K562 (cell line): ENCODE data around the gene ABCA3. TPM values are rescaled to one million over a fixed set of nuclear protein-coding genes. Genes with fewer than 3 reads are reported as not detected.

Experiments
- BACH1 ChIP-seq: fragments of 200-800 bp; sonication (Bioruptor generic); IDR thresholded peaks from 2 replicates; pipeline ENCODE4 v1.6.1; 2016; ENCODE audit warnings: missing genetic modification characterization, missing compliant biosample characterization
- CBFA2T3 ChIP-seq: fragments of 450-650 bp; IDR thresholded peaks from 2 replicates; pipeline ENCODE4 v1.6.1; 2017
- CTCFL ChIP-seq: IDR thresholded peaks from 2 replicates; pipeline ENCODE4 v1.6.1; 2011; ENCODE audit warnings: borderline replicate concordance, low read depth, mild to moderate bottlenecking, moderate library complexity, low read length; ENCODE audit not compliant: insufficient read depth, poor library complexity, severe bottlenecking
- E2F5 ChIP-seq: sonication (generic); formaldehyde crosslinking; IDR thresholded peaks from 2 replicates; pipeline ENCODE4 v1.8.0; 2022; ENCODE audit warnings: mild to moderate bottlenecking, missing genetic modification reagents
- GABPB1 ChIP-seq: sonication (generic); formaldehyde crosslinking; IDR thresholded peaks from 2 replicates; pipeline ENCODE4 v1.8.0; 2022; ENCODE audit warnings: mild to moderate bottlenecking, missing genetic modification reagents
- GATAD2B ChIP-seq: fragments of 450-650 bp; IDR thresholded peaks from 2 replicates; pipeline ENCODE4 v1.6.1; 2017; ENCODE audit warnings: mild to moderate bottlenecking, borderline replicate concordance
- HLTF ChIP-seq: fragments of 450-650 bp; IDR thresholded peaks from 2 replicates; pipeline ENCODE4 v1.6.1; 2016
- KAT2B ChIP-seq: IDR thresholded peaks from one replicate; pipeline ENCODE4 v1.6.1; 2012; ENCODE audit warnings: low read depth, mild to moderate bottlenecking, control low read depth, inconsistent platforms, low read length, moderate library complexity
- MED1 ChIP-seq: sonication (generic); formaldehyde crosslinking; IDR thresholded peaks from 2 replicates; pipeline ENCODE4 v1.8.1; 2023; ENCODE audit warnings: missing genetic modification reagents, borderline replicate concordance
- NR4A1 ChIP-seq, 2 experiments: fragments of 250-450 bp in 1 of 2; fragments of 450-650 bp in 1 of 2; sonication (Bioruptor Pico) in 1 of 2; IDR thresholded peaks; 2 replicates each; pipeline versions ENCODE4 v1.4.0 to v1.6.1; 2016 to 2020; ENCODE audit warnings: mild to moderate bottlenecking in 2 of 2, missing compliant biosample characterization in 1 of 2, missing genetic modification characterization in 1 of 2, moderate library complexity in 1 of 2
- RAD51 ChIP-seq: fragments of 450-650 bp; IDR thresholded peaks from 2 replicates; pipeline ENCODE4 v1.7.1; 2016; ENCODE audit warnings: low read depth, mild to moderate bottlenecking, borderline replicate concordance
- SRSF7 ChIP-seq: fragments of 200-400 bp; formaldehyde crosslinking; optimal IDR thresholded peaks from 2 replicates; pipeline ENCODE3; 2017; ENCODE audit warnings: mild to moderate bottlenecking, low read depth, low read length
- TCFL5 ChIP-seq: fragments of 250-450 bp; sonication (Bioruptor Pico); conservative IDR thresholded peaks from 2 replicates; pipeline ENCODE4 v1.6.1; 2021; ENCODE audit warnings: mild to moderate bottlenecking, moderate library complexity, matching md5 sums
- TRIM28 ChIP-seq: fragments of 450-650 bp; IDR thresholded peaks from 2 replicates; pipeline ENCODE4 v1.6.1; 2017
- XRCC3 ChIP-seq: fragments of 450-650 bp; IDR thresholded peaks from 2 replicates; pipeline ENCODE4 v1.6.1; 2017; ENCODE audit warnings: mild to moderate bottlenecking, moderate library complexity
- ZNF197 ChIP-seq: fragments of 200-800 bp; sonication (Bioruptor generic); IDR thresholded peaks from 2 replicates; pipeline ENCODE4 v1.6.1; 2016; ENCODE audit warnings: low read depth, missing genetic modification characterization, missing compliant biosample characterization
- ZNF232 ChIP-seq: sonication (generic); formaldehyde crosslinking; IDR thresholded peaks from 2 replicates; pipeline ENCODE4 v1.8.0; 2022; ENCODE audit warnings: mild to moderate bottlenecking, missing genetic modification reagents
- ZNF316 ChIP-seq: fragments of 450-650 bp; IDR thresholded peaks from 2 replicates; pipeline ENCODE4 v1.6.1; 2016
- ZNF449 ChIP-seq: fragments of 250-450 bp; sonication (Bioruptor Pico); IDR thresholded peaks from 2 replicates; pipeline ENCODE4 v1.8.0; 2022; ENCODE audit warnings: moderate library complexity, mild to moderate bottlenecking, inconsistent platforms
- ZNF561 ChIP-seq: fragments of 450-650 bp; formaldehyde crosslinking; conservative IDR thresholded peaks from 2 replicates; pipeline ENCODE4 v1.4.0; 2020; ENCODE audit warnings: mild to moderate bottlenecking, moderate library complexity
- polyA plus RNA-seq, 8 experiments: library from polyadenylated mRNA; depleted of rRNA in 4 of 8; stranded (reverse) in 5 of 8; unstranded in 3 of 8; fragments of >200 nt; fragmentation: Nextera tagmentation in 2 of 8; fragmentation: Illumina TruSeq in 1 of 8; extraction: Ambion mirVana in 2 of 8; extraction: Trizol in 1 of 8; gene quantifications; 2 replicates each; pipeline versions ENCODE4 v1.2.1 to v1.2.3, GENCODE V29; 2011 to 2014; ENCODE audit warnings: inconsistent platforms in 1 of 8, missing spikeins in 1 of 8
- total RNA-seq, 7 experiments: library from RNA; depleted of rRNA in 6 of 7; stranded (reverse); fragments of >200 nt in 6 of 7; fragmentation: Illumina TruSeq in 2 of 7; extraction: Trizol in 2 of 7; gene quantifications; 2 replicates each; pipeline versions ENCODE4 v1.2.1 to v1.2.3, GENCODE V29; 2011 to 2021; ENCODE audit warnings: low replicate concordance in 1 of 7
- TF ChIP-seq, protein P1 (sequence below): fragments of 200-800 bp; sonication (Bioruptor generic); IDR thresholded peaks from 2 replicates; pipeline ENCODE4 v1.6.1; 2017; ENCODE audit warnings: missing genetic modification characterization, missing compliant biosample characterization
- TF ChIP-seq, protein P2 (sequence below): fragments of 250-450 bp; sonication (Bioruptor Pico); IDR thresholded peaks from 2 replicates; pipeline ENCODE4 v1.8.0; 2021; ENCODE audit warnings: moderate library complexity, mild to moderate bottlenecking, inconsistent platforms

Gene ABCA3
- total and polyA plus RNA-seq, 9 of the 15 experiments (the other 6 are each of a cell fraction or from before 2014, with no cell fraction given) = 0.66 to 23.7 (median 6.9) TPM

GRCh38 chr16:2340564-2341455 is at the start of gene ABCA3 (continued):
- TF ChIP-seq, protein P1, sequence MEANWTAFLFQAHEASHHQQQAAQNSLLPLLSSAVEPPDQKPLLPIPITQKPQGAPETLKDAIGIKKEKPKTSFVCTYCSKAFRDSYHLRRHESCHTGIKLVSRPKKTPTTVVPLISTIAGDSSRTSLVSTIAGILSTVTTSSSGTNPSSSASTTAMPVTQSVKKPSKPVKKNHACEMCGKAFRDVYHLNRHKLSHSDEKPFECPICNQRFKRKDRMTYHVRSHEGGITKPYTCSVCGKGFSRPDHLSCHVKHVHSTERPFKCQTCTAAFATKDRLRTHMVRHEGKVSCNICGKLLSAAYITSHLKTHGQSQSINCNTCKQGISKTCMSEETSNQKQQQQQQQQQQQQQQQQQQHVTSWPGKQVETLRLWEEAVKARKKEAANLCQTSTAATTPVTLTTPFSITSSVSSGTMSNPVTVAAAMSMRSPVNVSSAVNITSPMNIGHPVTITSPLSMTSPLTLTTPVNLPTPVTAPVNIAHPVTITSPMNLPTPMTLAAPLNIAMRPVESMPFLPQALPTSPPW (CRISPR knock-in tag) = peak; percentile 84
- TF ChIP-seq CBFA2T3 = no peak
- TF ChIP-seq XRCC3 = no peak
- TF ChIP-seq GATAD2B = peak; percentile 78; the same call in 1 of the 2 replicates
- 0 out of 2 replicates have a peak, but pooled peaks have one; percentile 79 for TF ChIP-seq ZNF232
- TF ChIP-seq NR4A1 (CRISPR knock-in tag; IDR thresholded peaks at IDR 0.05) = peak; percentile 83; the same call in 1 of the 2 replicates
- TF ChIP-seq NR4A1 (tag; IDR thresholded peaks at IDR 0.05) = peak; percentile 90
- TF ChIP-seq RAD51 = peak; percentile 29; the same call in 1 of the 2 replicates
- peak; percentile 49 for TF ChIP-seq ZNF316
- TF ChIP-seq SRSF7 = no peak
- peak; percentile 40; the same call in 1 of the 2 replicates for TF ChIP-seq BACH1 (tag)
- peak; percentile 91 for TF ChIP-seq GABPB1 (CRISPR knock-in tag)
- no peak for TF ChIP-seq MED1 (CRISPR knock-in tag)
- peak; percentile 87; the same call in 1 of the 2 replicates for TF ChIP-seq HLTF
- peak; percentile 99 for TF ChIP-seq CTCFL
- TF ChIP-seq, protein P2, sequence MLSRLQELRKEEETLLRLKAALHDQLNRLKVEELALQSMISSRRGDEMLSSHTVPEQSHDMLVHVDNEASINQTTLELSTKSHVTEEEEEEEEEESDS (CRISPR knock-in tag) = no peak
- peak; percentile 49; the same call in 1 of the 2 replicates for TF ChIP-seq ZNF449 (CRISPR knock-in tag)
- TF ChIP-seq E2F5 (CRISPR knock-in tag) = peak; percentile 99
- peak; percentile 72 for TF ChIP-seq KAT2B
- no peak for TF ChIP-seq ZNF561 (CRISPR knock-in tag)
- peak; percentile 84; the same call in 1 of the 2 replicates for TF ChIP-seq ZNF197 (CRISPR knock-in tag)
- no peak for TF ChIP-seq TCFL5
- TF ChIP-seq TRIM28 = peak; percentile 68; the same call in 1 of the 2 replicates
